ENCODE results near the gene GPR4. TPM values are rescaled to one million over a fixed set of nuclear protein-coding genes. Genes with fewer than 3 reads are reported as not detected.

GPR4 gene
- total RNA-seq, 1 donor: not detected

- H2AFZ ChIP-seq (ENCODE audit: low read length): no peak overlapping the region
- H3K36me3 ChIP-seq (ENCODE audit: insufficient read depth, low read length): no peaks in the 10 kb centered on the region
- no peak overlapping the region for H3K4me2 ChIP-seq (ENCODE audit: insufficient read depth, low read length)
- no peaks in the 10 kb centered on the region for H3K9me3 ChIP-seq (ENCODE audit: low read depth, low read length)
- H3K27me3 ChIP-seq (ENCODE audit: insufficient read depth, low read length): peaks cover 32% of the 10 kb centered on the region
- DNase-seq (ENCODE audit: insufficient read length, low spot score, missing footprints): peak; percentile 71
- no peak overlapping the region for H3K4me3 ChIP-seq (ENCODE audit: insufficient read depth, low read length)
- H3K4me1 ChIP-seq (ENCODE audit: insufficient read depth, low read length): peaks cover 7% of the 10 kb centered on the region
- no peak overlapping the region for H3K27ac ChIP-seq (ENCODE audit: low read depth, low read length)
- H3K79me2 ChIP-seq (ENCODE audit: insufficient read depth, low read length): no peaks in the 10 kb centered on the region
- TF ChIP-seq, protein P1, sequence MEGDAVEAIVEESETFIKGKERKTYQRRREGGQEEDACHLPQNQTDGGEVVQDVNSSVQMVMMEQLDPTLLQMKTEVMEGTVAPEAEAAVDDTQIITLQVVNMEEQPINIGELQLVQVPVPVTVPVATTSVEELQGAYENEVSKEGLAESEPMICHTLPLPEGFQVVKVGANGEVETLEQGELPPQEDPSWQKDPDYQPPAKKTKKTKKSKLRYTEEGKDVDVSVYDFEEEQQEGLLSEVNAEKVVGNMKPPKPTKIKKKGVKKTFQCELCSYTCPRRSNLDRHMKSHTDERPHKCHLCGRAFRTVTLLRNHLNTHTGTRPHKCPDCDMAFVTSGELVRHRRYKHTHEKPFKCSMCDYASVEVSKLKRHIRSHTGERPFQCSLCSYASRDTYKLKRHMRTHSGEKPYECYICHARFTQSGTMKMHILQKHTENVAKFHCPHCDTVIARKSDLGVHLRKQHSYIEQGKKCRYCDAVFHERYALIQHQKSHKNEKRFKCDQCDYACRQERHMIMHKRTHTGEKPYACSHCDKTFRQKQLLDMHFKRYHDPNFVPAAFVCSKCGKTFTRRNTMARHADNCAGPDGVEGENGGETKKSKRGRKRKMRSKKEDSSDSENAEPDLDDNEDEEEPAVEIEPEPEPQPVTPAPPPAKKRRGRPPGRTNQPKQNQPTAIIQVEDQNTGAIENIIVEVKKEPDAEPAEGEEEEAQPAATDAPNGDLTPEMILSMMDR (IDR thresholded peaks at IDR 0.05; ENCODE audit: extremely low read depth, low read depth, low read length): no peak
- H4K20me1 ChIP-seq (ENCODE audit: insufficient read depth, low read length): no peaks in the 10 kb centered on the region
Observed at GRCh38 chr19:45595814-45596213, 6.2 kb downstream of the GPR4 start.

DNA sequence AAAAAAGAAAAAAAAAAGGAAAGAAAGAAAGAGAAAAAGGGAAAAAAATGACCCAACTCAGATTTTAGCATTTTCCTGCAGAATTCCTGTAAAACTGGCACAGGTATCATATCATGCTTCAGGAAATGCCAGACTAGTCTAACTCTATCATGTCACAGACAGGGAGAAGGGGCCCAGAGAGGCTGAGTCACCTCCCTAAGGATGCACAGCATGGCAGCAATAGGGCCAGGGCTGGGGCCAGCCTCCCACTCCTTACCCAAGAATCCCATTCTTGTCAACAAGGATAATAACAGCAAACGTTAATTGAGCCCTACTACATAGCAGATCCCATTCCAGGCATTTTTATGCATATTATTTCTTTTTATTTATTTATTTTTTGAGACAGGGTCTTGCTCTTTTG is 8.5 kb downstream of the GPR4 start:
- no peak overlapping the region for H3K4me2 ChIP-seq (ENCODE audit: insufficient read depth, low read length)
- no peaks in the 10 kb centered on the region for H4K20me1 ChIP-seq (ENCODE audit: insufficient read depth, low read length)
- no peaks in the 10 kb centered on the region for H3K36me3 ChIP-seq (ENCODE audit: insufficient read depth, low read length)
- H2AFZ ChIP-seq (ENCODE audit: low read length): no peak overlapping the region
- no peaks in the 10 kb centered on the region for H3K9me3 ChIP-seq (ENCODE audit: low read depth, low read length)
- H3K27me3 ChIP-seq (ENCODE audit: insufficient read depth, low read length): peaks cover 9% of the 10 kb centered on the region
- H3K4me1 ChIP-seq (ENCODE audit: insufficient read depth, low read length): peaks cover 7% of the 10 kb centered on the region
- peak; percentile 32 for DNase-seq (ENCODE audit: insufficient read length, low spot score, missing footprints)
- H3K4me3 ChIP-seq (ENCODE audit: insufficient read depth, low read length): no peak overlapping the region
- no peak overlapping the region for H3K27ac ChIP-seq (ENCODE audit: low read depth, low read length)
- TF ChIP-seq, protein P1 (IDR thresholded peaks at IDR 0.05; ENCODE audit: extremely low read depth, low read depth, low read length): no peak
- H3K79me2 ChIP-seq (ENCODE audit: insufficient read depth, low read length): no peaks in the 10 kb centered on the region

DNA sequence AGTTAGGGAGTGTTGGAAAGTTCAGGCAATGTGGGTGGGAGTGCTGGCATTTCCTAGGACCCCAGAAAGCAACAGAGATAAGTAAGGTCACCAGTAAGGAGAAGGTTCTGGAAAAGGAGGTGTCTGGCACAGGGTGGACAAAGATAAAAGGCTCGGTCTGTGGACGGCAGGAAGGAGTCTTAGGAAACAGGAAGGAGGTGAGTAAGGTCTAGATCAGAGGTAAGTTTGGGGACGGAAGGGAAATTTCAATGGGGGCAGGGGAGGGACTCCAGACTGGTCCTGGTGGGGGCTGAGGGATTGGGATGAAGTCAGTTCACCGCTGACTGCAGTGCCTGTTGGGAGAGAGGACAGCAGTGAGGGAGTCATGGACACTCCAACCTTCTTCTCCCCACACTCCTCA is 9.6 kb downstream of the GPR4 start:
- Histone ChIP-seq H2AFZ (ENCODE audit: low read length) (no peak overlapping the region), H4K20me1 (ENCODE audit: insufficient read depth, low read length) (no peaks in the 10 kb centered on the region), H3K27ac (ENCODE audit: low read depth, low read length) (no peak overlapping the region), H3K4me1 (ENCODE audit: insufficient read depth, low read length) (no peaks in the 10 kb centered on the region), H3K4me3 (ENCODE audit: insufficient read depth, low read length) (no peak overlapping the region), H3K79me2 (ENCODE audit: insufficient read depth, low read length) (no peaks in the 10 kb centered on the region), H3K4me2 (ENCODE audit: insufficient read depth, low read length) (no peak overlapping the region), H3K27me3 (ENCODE audit: insufficient read depth, low read length) (no peaks in the 10 kb centered on the region), H3K36me3 (ENCODE audit: insufficient read depth, low read length) (no peaks in the 10 kb centered on the region), H3K9me3 (ENCODE audit: low read depth, low read length) (no peaks in the 10 kb centered on the region)
- TF ChIP-seq, protein P1 (IDR thresholded peaks at IDR 0.05; ENCODE audit: extremely low read depth, low read depth, low read length): no peak
- DNase-seq (ENCODE audit: insufficient read length, low spot score, missing footprints): no peak

- TF ChIP-seq, protein P1 (IDR thresholded peaks at IDR 0.05; ENCODE audit: extremely low read depth, low read depth, low read length): no peak
- Histone ChIP-seq H3K9me3 (ENCODE audit: low read depth, low read length) (no peaks in the 10 kb centered on the region), H3K27ac (ENCODE audit: low read depth, low read length) (no peak overlapping the region), H3K4me3 (ENCODE audit: insufficient read depth, low read length) (no peak overlapping the region), H2AFZ (ENCODE audit: low read length) (no peak overlapping the region), H3K27me3 (ENCODE audit: insufficient read depth, low read length) (no peaks in the 10 kb centered on the region), H4K20me1 (ENCODE audit: insufficient read depth, low read length) (no peaks in the 10 kb centered on the region), H3K79me2 (ENCODE audit: insufficient read depth, low read length) (no peaks in the 10 kb centered on the region), H3K4me1 (ENCODE audit: insufficient read depth, low read length) (no peaks in the 10 kb centered on the region), H3K4me2 (ENCODE audit: insufficient read depth, low read length) (no peak overlapping the region), H3K36me3 (ENCODE audit: insufficient read depth, low read length) (no peaks in the 10 kb centered on the region)
- DNase-seq (ENCODE audit: insufficient read length, low spot score, missing footprints): no peak
Observed at GRCh38 chr19:45591638-45592005, 10.4 kb downstream of the GPR4 start.

Data from osteoblast (primary cell).